CD4-positive, alpha-beta T cell (primary cell): ENCODE results near the gene TNFRSF18. TPM values are rescaled to one million over a fixed set of nuclear protein-coding genes. Genes with fewer than 3 reads are reported as not detected.

Experiments
- ATAC-seq: fragments of 200-7000 bp; cut with Tn5 transposase; one replicate; pipeline ENCODE4 v1.10.0; 2022; ENCODE audit warnings: mild to moderate bottlenecking; ENCODE audit not compliant: poor library complexity
- CTCF ChIA-PET: fragments of 350-600 bp; sonication (Branson Sonifier 250); formaldehyde crosslinking; loops from one replicate; lab custom pipeline; 2021; ENCODE audit warnings: antibody characterized with exemption, inconsistent platforms; lab: Charles Lee
- POLR2A ChIA-PET: fragments of 350-600 bp; sonication (Branson Sonifier 250); formaldehyde crosslinking; loops from one replicate; lab custom pipeline; 2021; ENCODE audit warnings: antibody characterized with exemption, inconsistent platforms; lab: Charles Lee
- DNase-seq, 14 experiments: peaks; one replicate each; pipeline ENCODE4 v3.0.0-alpha.2; 2013 to 2020; ENCODE audit warnings: mixed read lengths in 2 of 14
- H3K27ac ChIP-seq, 2 donors: one replicate each; pipeline versions ENCODE4 v1.5.1 to v1.7.0; 2013; ENCODE audit warnings: low read length in 2 of 2, low read depth in 1 of 2, mild to moderate bottlenecking in 1 of 2
- H3K27me3 ChIP-seq, 2 experiments: 1 replicate in 1 of 2; 2 replicates in 1 of 2; pipeline versions ENCODE4 v1.6.1 to v1.7.0; 2013; ENCODE audit warnings: low read length in 2 of 2, control low read depth in 1 of 2, mild to moderate bottlenecking in 1 of 2, moderate library complexity in 1 of 2; ENCODE audit not compliant: insufficient read depth in 2 of 2, control insufficient read depth in 1 of 2
- H3K36me3 ChIP-seq: one replicate; pipeline ENCODE4 v1.6.1; 2013; ENCODE audit warnings: low read length, control low read depth; ENCODE audit not compliant: insufficient read depth
- H3K4me1 ChIP-seq: one replicate; pipeline ENCODE4 v1.6.1; 2013; ENCODE audit warnings: low read length, control low read depth; ENCODE audit not compliant: insufficient read depth
- H3K4me3 ChIP-seq: one replicate; pipeline ENCODE4 v1.5.1; 2013; ENCODE audit warnings: mild to moderate bottlenecking, low read length, moderate library complexity
- H3K9me3 ChIP-seq, 2 experiments: 1 replicate in 1 of 2; 2 replicates in 1 of 2; pipeline versions ENCODE4 v1.6.1 to v1.7.0; 2013; ENCODE audit warnings: low read length in 2 of 2, mild to moderate bottlenecking in 2 of 2, control low read depth in 1 of 2, moderate library complexity in 1 of 2; ENCODE audit not compliant: control insufficient read depth in 1 of 2, insufficient read depth in 1 of 2
- H3K27ac Mint-ChIP-seq: one replicate; pipeline ENCODE4 v1.8.0; 2020; ENCODE audit warnings: mixed read lengths
- H3K27me3 Mint-ChIP-seq: one replicate; pipeline ENCODE4 v1.8.0; 2021; ENCODE audit warnings: mixed read lengths
- H3K36me3 Mint-ChIP-seq: one replicate; pipeline ENCODE4 v1.8.0; 2021; ENCODE audit warnings: low read depth, mixed read lengths
- H3K4me1 Mint-ChIP-seq: one replicate; pipeline ENCODE4 v1.8.0; 2021; ENCODE audit warnings: low read depth, mixed read lengths
- H3K4me3 Mint-ChIP-seq: one replicate; pipeline ENCODE4 v1.8.0; 2020; ENCODE audit warnings: mild to moderate bottlenecking, mixed read lengths
- H3K9me3 Mint-ChIP-seq: one replicate; pipeline ENCODE4 v1.8.0; 2020; ENCODE audit warnings: mixed read lengths
- CTCF ChIP-seq: fragments of 200-600 bp; IDR thresholded peaks from one replicate; pipeline ENCODE4 v1.8.0; 2022; ENCODE audit warnings: antibody characterized with exemption, mild to moderate bottlenecking
- intact Hi-C, 2 experiments: fragments of 100-400 bp; cut with DNase I in 1 of 2; cut with micrococcal nuclease in 1 of 2; formaldehyde crosslinking; loops; one replicate each; pipeline versions ENCODE4 v1.15.1 to v1.9.0; 2023 to 2025; cut with DNase I, micrococcal nuclease
- total RNA-seq, 174 experiments: library from RNA in 2 of 174; stranded (reverse) in 2 of 174; gene quantifications; one replicate each; pipeline ENCODE4 v1.2.3 and lab custom pipeline; 2021 to 2026

TNFRSF18 gene
- total RNA-seq, 2 experiments from 2014 or later = 14.8 to 17.8 TPM

- H3K36me3 Mint-ChIP-seq = no peaks in the 10 kb centered on the region
- DNase-seq = peak in 6 of 14 experiments; percentile 26 to 70 (median 36)
- peaks cover 4% of the 10 kb centered on the region for H3K4me1 Mint-ChIP-seq
- H3K9me3 Mint-ChIP-seq = no peaks in the 10 kb centered on the region
- Histone ChIP-seq H3K27me3 (peaks cover 0 to 5% of the 10 kb centered on the region in 2 experiments), H3K9me3 (peaks cover 0 to 25% of the 10 kb centered on the region in 2 experiments), H3K36me3 (no peaks in the 10 kb centered on the region), H3K4me1 (peaks cover 56% of the 10 kb centered on the region), H3K4me3 (peak overlapping the region; percentile 10), H3K27ac (no peak overlapping the region)
- peak overlapping the region; percentile 39 for H3K27ac Mint-ChIP-seq
- peak overlapping the region; percentile 54 for H3K4me3 Mint-ChIP-seq
- ChIA-PET CTCF (no interaction called here), POLR2A (interaction anchor here (1.3 kb wide), 1 partner anchor 14 kb away, joined by 3 read pairs; no protein-coding TSS in a partner anchor)
- ATAC-seq = peak; percentile 44
- intact Hi-C loops = no loop called here
- H3K27me3 Mint-ChIP-seq = peaks cover 9% of the 10 kb centered on the region
- TF ChIP-seq CTCF = no peak
These were observed 34.6 kb downstream of the TNFRSF18 start for GRCh38 chr1:1171546-1172340.

- H3K27ac ChIP-seq = no peak overlapping the region
- no peaks in the 10 kb centered on the region for H3K9me3 Mint-ChIP-seq
- peaks cover 57% of the 10 kb centered on the region for H3K4me1 ChIP-seq
- intact Hi-C loops = no loop called here
- H3K4me1 Mint-ChIP-seq = peaks cover 4% of the 10 kb centered on the region
- no peak for DNase-seq
- H3K27me3 ChIP-seq = peaks cover 0 to 5% of the 10 kb centered on the region in 2 experiments
- peaks cover 9% of the 10 kb centered on the region for H3K27me3 Mint-ChIP-seq
- H3K9me3 ChIP-seq = peaks cover 0 to 25% of the 10 kb centered on the region in 2 experiments
- CTCF ChIA-PET = no interaction called here
- no peak overlapping the region for H3K27ac Mint-ChIP-seq
- no peak for ATAC-seq
- no peaks in the 10 kb centered on the region for H3K36me3 Mint-ChIP-seq
- no peak overlapping the region for H3K4me3 ChIP-seq
- no peaks in the 10 kb centered on the region for H3K36me3 ChIP-seq
- POLR2A ChIA-PET = interaction anchor here (1.3 kb wide), 1 partner anchor 13 kb away, joined by 3 read pairs; no protein-coding TSS in a partner anchor
- no peak overlapping the region for H3K4me3 Mint-ChIP-seq
- no peak for TF ChIP-seq CTCF
These were observed 35.2 kb downstream of the TNFRSF18 start for GRCh38 chr1:1171161-1171545.

- Histone ChIP-seq H3K4me3 (no peak overlapping the region), H3K4me1 (peaks cover 58% of the 10 kb centered on the region), H3K9me3 (peaks cover 0 to 18% of the 10 kb centered on the region in 2 experiments), H3K36me3 (no peaks in the 10 kb centered on the region), H3K27me3 (peaks cover 0 to 5% of the 10 kb centered on the region in 2 experiments), H3K27ac (no peak overlapping the region)
- CTCF ChIA-PET = no interaction called here
- DNase-seq (no peak), ATAC-seq (no peak)
- intact Hi-C loops = no loop called here
- TF ChIP-seq CTCF = no peak
- peaks cover 4% of the 10 kb centered on the region for H3K4me1 Mint-ChIP-seq
- no peak overlapping the region for H3K4me3 Mint-ChIP-seq
- peaks cover 9% of the 10 kb centered on the region for H3K27me3 Mint-ChIP-seq
- H3K9me3 Mint-ChIP-seq = no peaks in the 10 kb centered on the region
- no peaks in the 10 kb centered on the region for H3K36me3 Mint-ChIP-seq
- POLR2A ChIA-PET = interaction anchor here (0.7 to 1.3 kb wide), 2 partner anchors 13 to 39 kb away, joined by 3 read pairs; no protein-coding TSS in a partner anchor
- no peak overlapping the region for H3K27ac Mint-ChIP-seq
These were observed 35.9 kb downstream of the TNFRSF18 start for GRCh38 chr1:1170215-1171091.
